PC-9 (cell line): ENCODE data around the gene RPS6KA3. TPM values are rescaled to one million over a fixed set of nuclear protein-coding genes. Genes with fewer than 3 reads are reported as not detected.

Experiments used
- BruUV-seq: library from RNA; stranded (reverse); fragments of 400-500 nt; replicated peaks from 2 replicates; lab custom pipeline; 2021; lab: Mats Ljungman, UMichigan
- CTCF ChIA-PET: fragments of 300-600 bp; sonication (Branson Sonifier 250); formaldehyde crosslinking; loops from one replicate; lab custom pipeline; 2022; ENCODE audit warnings: antibody characterized with exemption; lab: Charles Lee
- POLR2A ChIA-PET: fragments of 300-600 bp; sonication (Branson Sonifier 250); formaldehyde crosslinking; loops from one replicate; lab custom pipeline; 2022; ENCODE audit warnings: antibody characterized with exemption; ENCODE audit not compliant: unreplicated experiment; lab: Charles Lee
- DNase-seq, 2 experiments: peaks; one replicate each; pipeline versions ENCODE4 v3.0.0 to v3.0.0-alpha.2; 2015 to 2022; ENCODE audit warnings: mixed read lengths in 1 of 2
- H2AFZ ChIP-seq: fragments of 200-600 bp; sonication (generic); 2 replicates; pipeline ENCODE4 v1.8.1; 2017; ENCODE audit warnings: antibody characterized with exemption
- H3F3A ChIP-seq: fragments of 200-600 bp; sonication (generic); 2 replicates; pipeline ENCODE4 v1.8.1; 2017; ENCODE audit warnings: antibody characterized with exemption, mild to moderate bottlenecking, low read depth; ENCODE audit not compliant: insufficient read depth
- H3K27ac ChIP-seq: fragments of 200-600 bp; sonication (generic); 2 replicates; pipeline ENCODE4 v1.6.1; 2016; ENCODE audit warnings: mixed run types
- H3K27me3 ChIP-seq: fragments of 200-600 bp; sonication (generic); 2 replicates; pipeline ENCODE4 v1.6.1; 2016; ENCODE audit warnings: low read depth, mixed run types; ENCODE audit not compliant: insufficient read depth
- H3K36me3 ChIP-seq: fragments of 200-600 bp; sonication (generic); 2 replicates; pipeline ENCODE4 v1.6.1; 2016; ENCODE audit warnings: low read depth, mixed run types
- H3K4me1 ChIP-seq: fragments of 200-600 bp; sonication (generic); replicated peaks from 2 replicates; pipeline ENCODE4 v1.6.1; 2016; ENCODE audit warnings: mixed run types; ENCODE audit not compliant: insufficient read depth
- H3K4me2 ChIP-seq: fragments of 200-600 bp; sonication (generic); 2 replicates; pipeline ENCODE4 v1.6.1; 2017; ENCODE audit warnings: mixed run types
- H3K4me3 ChIP-seq: fragments of 200-600 bp; sonication (generic); 2 replicates; pipeline ENCODE4 v1.6.1; 2016; ENCODE audit warnings: mixed run types
- H3K79me2 ChIP-seq: fragments of 200-600 bp; sonication (generic); 2 replicates; pipeline ENCODE4 v1.6.1; 2017; ENCODE audit warnings: low read depth, mixed run types
- H3K9me2 ChIP-seq: fragments of 200-600 bp; sonication (generic); 2 replicates; pipeline ENCODE4 v1.8.1; 2017; ENCODE audit warnings: mild to moderate bottlenecking; ENCODE audit not compliant: insufficient read depth
- H3K9me3 ChIP-seq: fragments of 200-600 bp; sonication (generic); 2 replicates; pipeline ENCODE4 v1.8.1; 2016; ENCODE audit warnings: low read depth; ENCODE audit not compliant: insufficient read depth
- H4K20me1 ChIP-seq: fragments of 200-600 bp; sonication (generic); 2 replicates; pipeline ENCODE4 v1.8.1; 2017; ENCODE audit not compliant: insufficient read depth
- EZH2 ChIP-seq: fragments of 200-600 bp; sonication (generic); IDR thresholded peaks from 2 replicates; pipeline ENCODE4 v1.8.0; 2017; ENCODE audit warnings: antibody characterized with exemption, low read depth
- intact Hi-C: fragments of 100-400 bp; cut with micrococcal nuclease; formaldehyde crosslinking; loops from one replicate; pipeline ENCODE4 v1.10.0; 2022; ENCODE audit not compliant: unreplicated experiment
- total RNA-seq: library from RNA; stranded (reverse); gene quantifications from 2 replicates; pipeline ENCODE4 v1.2.3, GENCODE V29; 2021
- TF ChIP-seq, protein P1 (sequence below): fragments of 200-600 bp; sonication (generic); conservative IDR thresholded peaks from 2 replicates; pipeline ENCODE4 v1.6.1; 2017; ENCODE audit warnings: mixed run types, antibody characterized with exemption, mild to moderate bottlenecking, moderate library complexity

Gene RPS6KA3
- total RNA-seq, 1 experiment from 2014 or later, result 51.4 TPM

DNA sequence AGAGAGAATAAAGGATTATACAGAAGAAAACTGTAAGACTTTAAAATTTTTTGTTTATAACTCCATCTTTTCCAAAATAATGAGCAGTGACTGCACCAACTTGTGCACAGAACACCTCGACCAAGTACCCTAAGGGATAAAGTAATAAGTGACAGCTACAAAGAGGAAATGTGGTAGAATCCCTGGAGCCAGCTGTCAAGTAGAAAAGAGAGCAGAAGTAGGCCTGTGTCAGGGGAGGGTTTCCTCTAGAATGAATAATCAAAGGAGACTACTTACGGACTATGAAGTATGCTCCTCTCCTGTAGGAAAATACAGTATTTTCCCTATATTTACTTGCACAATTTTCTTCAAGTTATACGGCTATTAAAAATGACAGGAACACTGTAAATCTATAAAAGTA lies 126.3 kb downstream of the RPS6KA3 start:
- Histone ChIP-seq H2AFZ (no peak overlapping the region), H3K4me2 (peak overlapping the region; percentile 87), H3K4me1 (peaks cover 13% of the 10 kb centered on the region), H4K20me1 (peaks cover 28% of the 10 kb centered on the region), H3K9me3 (no peaks in the 10 kb centered on the region), H3K27ac (no peak overlapping the region), H3K4me3 (peak overlapping the region; percentile 95), H3K79me2 (peaks cover 49% of the 10 kb centered on the region), H3K9me2 (no peaks in the 10 kb centered on the region), H3K36me3 (peaks cover 16% of the 10 kb centered on the region), H3F3A (no peaks in the 10 kb centered on the region; the same call in 1 of the 2 replicates), H3K27me3 (no peaks in the 10 kb centered on the region)
- CTCF ChIA-PET, result no interaction called here
- intact Hi-C loops, result loop anchor here (5.0 kb wide), 3 partner anchors 127 to 377 kb away; partner anchors contain the start of gene RPS6KA3
- TF ChIP-seq EZH2, result no peak
- POLR2A ChIA-PET, result no interaction called here
- DNase-seq, result no peak
- no TSS peak for BruUV-seq

DNA sequence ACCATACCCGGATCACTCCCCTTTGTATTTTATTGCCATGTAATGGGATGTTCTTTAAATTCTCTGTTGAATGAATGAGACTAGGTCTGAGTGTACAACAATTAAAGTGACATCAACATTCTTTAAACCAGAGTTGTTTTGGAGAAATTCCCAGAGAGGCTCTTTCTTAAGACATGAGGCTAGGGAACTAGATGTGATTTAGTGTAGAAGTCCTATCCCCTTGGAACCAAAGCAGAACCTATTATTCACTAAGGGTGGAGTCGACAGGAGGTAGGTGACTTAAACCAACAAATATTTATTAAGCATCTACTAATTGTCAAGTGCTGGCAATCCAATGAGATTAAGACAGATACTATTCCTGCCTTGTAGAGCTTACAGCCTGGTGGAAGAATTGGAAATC lies 126.7 kb downstream of the RPS6KA3 start:
- intact Hi-C loops, result loop anchor here (5.0 to 10.0 kb wide), 5 partner anchors 127 to 765 kb away; partner anchors contain the start of gene RPS6KA3
- Histone ChIP-seq H4K20me1 (peaks cover 28% of the 10 kb centered on the region), H3F3A (no peaks in the 10 kb centered on the region; the same call in 1 of the 2 replicates), H3K4me2 (peak overlapping the region; percentile 87), H3K9me2 (no peaks in the 10 kb centered on the region), H3K9me3 (no peaks in the 10 kb centered on the region), H3K79me2 (peaks cover 49% of the 10 kb centered on the region), H3K4me1 (peaks cover 13% of the 10 kb centered on the region), H3K27ac (no peak overlapping the region), H3K36me3 (peaks cover 16% of the 10 kb centered on the region), H2AFZ (no peak overlapping the region), H3K4me3 (peak overlapping the region; percentile 95), H3K27me3 (no peaks in the 10 kb centered on the region)
- no TSS peak for BruUV-seq
- ChIA-PET CTCF (no interaction called here), POLR2A (no interaction called here)
- TF ChIP-seq, protein P1, sequence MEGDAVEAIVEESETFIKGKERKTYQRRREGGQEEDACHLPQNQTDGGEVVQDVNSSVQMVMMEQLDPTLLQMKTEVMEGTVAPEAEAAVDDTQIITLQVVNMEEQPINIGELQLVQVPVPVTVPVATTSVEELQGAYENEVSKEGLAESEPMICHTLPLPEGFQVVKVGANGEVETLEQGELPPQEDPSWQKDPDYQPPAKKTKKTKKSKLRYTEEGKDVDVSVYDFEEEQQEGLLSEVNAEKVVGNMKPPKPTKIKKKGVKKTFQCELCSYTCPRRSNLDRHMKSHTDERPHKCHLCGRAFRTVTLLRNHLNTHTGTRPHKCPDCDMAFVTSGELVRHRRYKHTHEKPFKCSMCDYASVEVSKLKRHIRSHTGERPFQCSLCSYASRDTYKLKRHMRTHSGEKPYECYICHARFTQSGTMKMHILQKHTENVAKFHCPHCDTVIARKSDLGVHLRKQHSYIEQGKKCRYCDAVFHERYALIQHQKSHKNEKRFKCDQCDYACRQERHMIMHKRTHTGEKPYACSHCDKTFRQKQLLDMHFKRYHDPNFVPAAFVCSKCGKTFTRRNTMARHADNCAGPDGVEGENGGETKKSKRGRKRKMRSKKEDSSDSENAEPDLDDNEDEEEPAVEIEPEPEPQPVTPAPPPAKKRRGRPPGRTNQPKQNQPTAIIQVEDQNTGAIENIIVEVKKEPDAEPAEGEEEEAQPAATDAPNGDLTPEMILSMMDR, result no peak
- TF ChIP-seq EZH2, result no peak
- DNase-seq, result no peak

DNA sequence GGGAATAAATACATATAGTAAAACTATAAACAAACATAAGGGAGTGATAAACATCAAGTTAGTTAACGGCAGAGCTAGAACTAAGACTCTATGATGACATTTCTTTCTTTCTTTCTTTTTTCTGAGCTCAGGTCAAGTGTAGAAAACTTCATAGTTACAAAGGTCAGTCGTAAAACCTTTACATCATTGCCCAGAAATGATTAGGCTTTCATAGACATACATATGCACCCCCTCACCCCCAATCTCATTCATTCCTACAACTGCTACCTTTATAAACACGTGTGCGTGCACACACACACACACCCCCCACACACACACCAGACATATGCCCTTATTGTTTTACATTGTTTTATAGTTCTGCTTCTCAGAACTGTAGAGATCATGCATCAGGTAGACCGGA lies 130.8 kb downstream of the RPS6KA3 start:
- H3K27ac ChIP-seq, result no peak overlapping the region
- H4K20me1 ChIP-seq, result peaks cover 27% of the 10 kb centered on the region
- ChIA-PET CTCF (no interaction called here), POLR2A (no interaction called here)
- DNase-seq, result no peak
- peaks cover 5% of the 10 kb centered on the region; the same call in 1 of the 2 replicates for H3F3A ChIP-seq
- H3K4me3 ChIP-seq, result no peak overlapping the region
- H3K4me1 ChIP-seq, result peaks cover 13% of the 10 kb centered on the region
- H3K9me3 ChIP-seq, result no peaks in the 10 kb centered on the region
- peaks cover 44% of the 10 kb centered on the region for H3K79me2 ChIP-seq
- BruUV-seq, result no TSS peak
- intact Hi-C loops, result loop anchor here (5.0 to 10.0 kb wide), 2 partner anchors 229 to 761 kb away; no protein-coding TSS in a partner anchor
- peaks cover 16% of the 10 kb centered on the region for H3K36me3 ChIP-seq
- H3K4me2 ChIP-seq, result no peak overlapping the region
- TF ChIP-seq EZH2, result no peak
- TF ChIP-seq, protein P1, result no peak
- no peaks in the 10 kb centered on the region for H3K9me2 ChIP-seq
- H2AFZ ChIP-seq, result no peak overlapping the region
- H3K27me3 ChIP-seq, result no peaks in the 10 kb centered on the region

DNA sequence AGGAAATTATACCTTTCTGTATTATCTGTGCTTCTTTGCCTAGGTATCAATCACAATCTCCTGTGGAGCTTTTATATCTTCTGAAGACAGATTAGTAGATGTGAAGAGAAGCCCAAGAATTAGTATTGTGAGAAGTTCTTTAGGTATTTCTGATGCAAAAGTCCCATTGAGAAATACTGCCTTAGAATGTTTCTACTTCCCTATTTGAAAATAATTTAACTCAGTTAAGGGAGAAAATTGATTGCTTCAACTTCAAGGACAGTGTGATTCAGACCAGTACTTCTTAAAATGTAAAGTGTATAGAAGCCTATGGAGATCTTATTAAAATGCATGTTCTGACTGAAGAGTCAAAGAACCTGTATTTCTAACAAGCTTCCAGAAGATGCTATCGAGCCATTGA lies 134.0 kb downstream of the RPS6KA3 start:
- peaks cover 14% of the 10 kb centered on the region; the same call in 1 of the 2 replicates for H3K36me3 ChIP-seq

More for the DNA sequence above, 134.0 kb downstream of the RPS6KA3 start:
- ChIA-PET CTCF (no interaction called here), POLR2A (no interaction called here)
- Histone ChIP-seq H3K79me2 (peaks cover 14% of the 10 kb centered on the region), H3K4me3 (no peak overlapping the region), H3K9me3 (no peaks in the 10 kb centered on the region), H3F3A (peaks cover 22% of the 10 kb centered on the region; the same call in 1 of the 2 replicates), H3K27me3 (no peaks in the 10 kb centered on the region), H2AFZ (no peak overlapping the region), H3K27ac (no peak overlapping the region), H4K20me1 (peaks cover 5% of the 10 kb centered on the region; the same call in 1 of the 2 replicates), H3K4me1 (no peaks in the 10 kb centered on the region), H3K9me2 (no peaks in the 10 kb centered on the region), H3K4me2 (no peak overlapping the region)
- no peak for TF ChIP-seq EZH2
- TF ChIP-seq, protein P1, result no peak
- no TSS peak for BruUV-seq
- no peak for DNase-seq
- intact Hi-C loops, result loop anchor here (10.0 kb wide), 1 partner anchor 758 kb away; no protein-coding TSS in a partner anchor
